Epithelial cell of esophagus (primary cell): ENCODE results near the gene CFAP46.

Experiments
- DNase-seq: peaks from one replicate; pipeline ENCODE4 v3.0.0; 2010; ENCODE audit warnings: low read depth
- H3K4me3 ChIP-seq: 2 replicates; pipeline ENCODE4 v1.5.1; 2011; ENCODE audit warnings: mild to moderate bottlenecking, low read length, control low read depth
- CTCF ChIP-seq: IDR thresholded peaks from 2 replicates; pipeline ENCODE4 v1.5.1; 2011; ENCODE audit warnings: low read depth, mild to moderate bottlenecking, low read length, control low read depth, inconsistent platforms; ENCODE audit not compliant: insufficient read depth; ENCODE audit errors: missing control alignments

The CFAP46 gene

DNA sequence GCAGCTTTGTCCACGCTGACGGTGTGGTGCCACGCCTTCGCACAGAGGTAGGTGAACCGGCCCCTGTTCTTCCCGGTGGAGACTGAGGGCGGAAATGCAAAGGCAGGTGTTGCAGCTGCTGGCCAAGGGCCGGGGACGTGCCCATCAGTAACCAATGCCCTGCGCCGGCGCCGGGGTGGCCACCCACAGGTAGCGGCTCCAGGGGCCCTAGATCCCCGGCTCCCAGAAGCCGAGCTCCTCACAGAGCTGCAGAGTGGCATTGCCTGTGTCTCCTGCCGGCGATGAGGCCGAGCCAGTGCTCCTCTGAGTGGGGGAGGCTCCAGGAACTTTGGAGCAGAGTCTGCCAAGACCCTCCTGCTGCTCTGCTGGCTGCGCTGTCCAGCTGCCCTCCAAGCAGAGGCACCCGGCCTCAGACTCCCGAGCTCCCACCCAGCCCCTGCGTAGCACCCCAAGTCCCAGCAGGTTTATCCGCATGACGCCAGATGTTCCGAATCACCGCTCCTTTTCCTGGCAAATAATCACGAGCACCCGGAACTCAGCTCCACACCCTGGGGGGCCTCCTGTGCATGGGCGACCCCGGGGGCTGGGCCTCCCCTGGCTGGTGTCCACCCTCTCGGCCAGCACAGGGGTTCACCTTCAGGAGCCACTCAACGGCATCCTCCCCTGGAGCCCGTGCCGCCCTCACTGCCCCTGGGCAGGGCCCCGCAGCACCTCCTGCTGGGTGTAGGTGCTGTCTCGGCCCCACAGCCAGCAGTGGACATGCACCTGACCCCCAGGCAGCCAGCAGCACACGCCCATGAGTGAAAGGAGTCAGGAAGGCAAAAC is 22.1 kb downstream of the CFAP46 start:
- no peak for TF ChIP-seq CTCF
- no peak overlapping the region for H3K4me3 ChIP-seq
- no peak for DNase-seq

DNA sequence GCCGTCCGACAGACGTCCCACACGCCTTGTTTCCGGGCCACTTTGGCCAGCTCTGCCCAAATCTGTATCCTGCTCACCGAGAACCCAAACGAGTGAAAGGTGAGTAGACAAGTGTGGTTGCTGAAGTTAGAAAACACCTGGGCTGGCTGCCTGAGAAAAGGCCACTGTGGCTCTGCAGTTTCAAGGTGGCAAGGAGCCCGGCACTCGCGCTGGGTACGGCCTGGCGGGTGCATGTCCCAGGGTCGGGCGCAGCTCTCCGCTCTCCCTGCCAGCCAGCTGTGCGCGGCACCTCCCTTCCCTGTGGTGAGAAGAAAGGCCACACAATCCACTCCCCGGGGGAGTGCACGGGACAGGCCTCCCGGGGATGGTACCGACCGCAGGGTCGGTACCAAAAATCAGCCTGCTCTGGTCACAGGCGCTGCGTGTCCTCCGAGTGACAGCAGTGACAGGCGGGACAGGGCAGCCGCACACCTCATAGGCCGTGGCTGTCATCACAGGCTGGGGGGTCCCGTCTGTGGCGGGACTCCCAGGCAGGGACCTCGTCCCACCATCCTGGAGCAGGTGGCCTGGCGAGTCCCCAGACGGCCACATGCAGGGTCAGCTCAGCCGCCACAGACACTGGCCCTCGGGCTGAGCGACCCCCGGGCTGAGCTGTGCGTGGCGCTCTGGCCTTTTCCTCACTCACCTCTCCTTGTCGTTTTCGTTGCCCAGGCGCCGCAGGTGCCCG is 22.8 kb downstream of the CFAP46 start:
- DNase-seq, result no peak
- TF ChIP-seq CTCF, result no peak

GRCh38 chr10:132918617-132919373 is 23.6 kb downstream of the CFAP46 start:
- DNase-seq, result no peak
- no peak for TF ChIP-seq CTCF
- H3K4me3 ChIP-seq, result no peak overlapping the region

More for the DNA sequence above, 22.8 kb downstream of the CFAP46 start:
- H3K4me3 ChIP-seq, result no peak overlapping the region

GRCh38 chr10:132918264-132918616 is 24.1 kb downstream of the CFAP46 start:
- H3K4me3 ChIP-seq, result no peak overlapping the region
- DNase-seq, result no peak
- no peak for TF ChIP-seq CTCF

DNA sequence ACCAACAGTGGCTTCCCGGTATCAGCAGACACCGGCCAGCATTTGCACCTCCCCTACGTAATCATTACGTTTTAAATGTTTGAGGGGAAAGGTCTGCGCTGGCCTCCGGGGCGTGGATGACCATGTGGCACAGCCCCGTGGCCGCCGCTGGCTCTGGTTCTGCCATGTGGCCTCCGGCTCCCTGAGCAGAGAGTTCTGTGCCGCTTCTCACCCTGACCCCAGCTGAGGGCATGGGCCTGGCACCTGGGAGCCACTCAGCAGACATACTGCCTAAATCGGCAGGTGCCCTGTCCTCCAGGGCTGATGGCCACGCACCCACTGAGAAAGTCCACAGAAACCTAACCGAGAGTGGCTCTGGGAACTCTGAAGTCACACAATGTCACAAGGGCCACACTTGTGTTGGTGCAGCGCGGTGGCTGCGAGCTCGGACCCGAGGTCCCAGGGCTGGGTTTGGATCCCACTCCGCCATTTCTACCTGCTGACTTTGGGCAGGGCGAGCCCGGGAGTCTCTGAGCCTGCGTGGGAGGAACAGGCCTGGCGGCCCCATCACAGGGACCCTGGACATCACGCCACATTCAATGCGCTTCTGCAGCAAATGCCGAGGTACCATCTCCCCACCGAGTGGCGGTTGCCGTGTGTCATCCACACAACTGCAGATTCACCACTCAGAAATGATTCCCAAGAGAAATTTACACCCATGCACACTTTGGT is 25.3 kb downstream of the CFAP46 start:
- TF ChIP-seq CTCF, result no peak
- no peak overlapping the region for H3K4me3 ChIP-seq
- DNase-seq, result no peak

GRCh38 chr10:132916421-132916841 is 25.9 kb downstream of the CFAP46 start:
- H3K4me3 ChIP-seq, result no peak overlapping the region
- no peak for DNase-seq
- no peak for TF ChIP-seq CTCF
